ENCODE data around the gene LIFR.

LIFR gene

DNA sequence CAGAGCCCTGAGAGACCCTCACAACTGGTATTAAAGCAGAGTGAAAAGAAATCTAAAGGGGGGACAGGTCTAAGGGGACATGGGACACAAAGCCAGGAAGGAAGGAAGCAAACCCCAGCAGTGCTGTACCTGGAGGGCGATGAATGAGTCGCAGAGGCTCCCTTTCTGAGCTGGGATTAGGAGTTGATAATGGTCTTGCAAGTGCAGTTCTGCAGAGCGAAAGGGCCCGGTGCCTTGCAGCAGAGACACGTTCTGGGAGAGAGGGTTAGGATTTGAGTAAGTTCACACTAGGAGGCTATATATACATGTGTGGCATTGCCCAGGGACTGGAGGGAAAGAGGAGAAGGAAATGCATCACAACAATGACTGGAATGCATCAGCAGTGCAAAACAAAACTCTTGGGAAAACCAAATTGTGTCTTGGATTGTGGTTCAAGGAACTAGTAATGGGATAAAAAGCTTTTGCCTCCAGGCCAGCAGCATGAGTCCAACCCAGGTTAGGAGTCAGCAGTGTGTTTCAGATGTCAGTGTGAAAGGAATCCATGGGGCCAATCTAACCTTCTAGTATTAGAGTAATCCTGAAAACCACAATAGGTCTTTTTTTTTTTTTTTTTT lies 38.8 kb upstream of the LIFR start:
- TF ChIP-seq, protein P1, sequence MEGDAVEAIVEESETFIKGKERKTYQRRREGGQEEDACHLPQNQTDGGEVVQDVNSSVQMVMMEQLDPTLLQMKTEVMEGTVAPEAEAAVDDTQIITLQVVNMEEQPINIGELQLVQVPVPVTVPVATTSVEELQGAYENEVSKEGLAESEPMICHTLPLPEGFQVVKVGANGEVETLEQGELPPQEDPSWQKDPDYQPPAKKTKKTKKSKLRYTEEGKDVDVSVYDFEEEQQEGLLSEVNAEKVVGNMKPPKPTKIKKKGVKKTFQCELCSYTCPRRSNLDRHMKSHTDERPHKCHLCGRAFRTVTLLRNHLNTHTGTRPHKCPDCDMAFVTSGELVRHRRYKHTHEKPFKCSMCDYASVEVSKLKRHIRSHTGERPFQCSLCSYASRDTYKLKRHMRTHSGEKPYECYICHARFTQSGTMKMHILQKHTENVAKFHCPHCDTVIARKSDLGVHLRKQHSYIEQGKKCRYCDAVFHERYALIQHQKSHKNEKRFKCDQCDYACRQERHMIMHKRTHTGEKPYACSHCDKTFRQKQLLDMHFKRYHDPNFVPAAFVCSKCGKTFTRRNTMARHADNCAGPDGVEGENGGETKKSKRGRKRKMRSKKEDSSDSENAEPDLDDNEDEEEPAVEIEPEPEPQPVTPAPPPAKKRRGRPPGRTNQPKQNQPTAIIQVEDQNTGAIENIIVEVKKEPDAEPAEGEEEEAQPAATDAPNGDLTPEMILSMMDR (IDR thresholded peaks at IDR 0.05; ENCODE audit: low read depth, low read length), result no peak
- H3K4me3 ChIP-seq (replicated peaks in 1 of 2; ENCODE audit: low read depth in 2 of 2, low read length in 2 of 2), result no peak overlapping the region
- peak; percentile 78 to 84 for DNase-seq (ENCODE audit: low read depth in 2 of 2)

DNA sequence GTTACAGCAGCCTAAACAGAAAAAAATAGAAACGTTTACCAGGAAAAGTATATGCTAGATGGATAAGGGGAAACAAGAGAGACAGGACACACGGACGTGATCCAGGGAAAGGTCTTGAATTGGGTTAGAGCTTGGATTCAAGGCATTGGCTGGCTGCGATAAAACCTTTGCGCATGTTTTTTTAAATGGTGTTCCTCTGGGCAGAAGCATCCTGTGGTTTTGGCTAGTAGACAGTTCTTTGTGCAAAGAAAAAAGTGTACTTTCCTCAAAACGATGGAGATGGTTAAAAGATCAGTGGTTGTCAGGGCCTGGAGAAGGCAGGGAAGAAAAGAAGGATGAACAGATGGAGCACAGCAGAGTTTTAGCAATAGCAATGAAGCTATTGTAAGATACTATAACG lies 37.5 kb upstream of the LIFR start:
- TF ChIP-seq, protein P1 (IDR thresholded peaks at IDR 0.05; ENCODE audit: low read depth, low read length), result no peak
- H3K4me3 ChIP-seq (replicated peaks in 1 of 2; ENCODE audit: low read depth in 2 of 2, low read length in 2 of 2), result no peak overlapping the region
- DNase-seq (ENCODE audit: low read depth in 2 of 2), result no peak

DNA sequence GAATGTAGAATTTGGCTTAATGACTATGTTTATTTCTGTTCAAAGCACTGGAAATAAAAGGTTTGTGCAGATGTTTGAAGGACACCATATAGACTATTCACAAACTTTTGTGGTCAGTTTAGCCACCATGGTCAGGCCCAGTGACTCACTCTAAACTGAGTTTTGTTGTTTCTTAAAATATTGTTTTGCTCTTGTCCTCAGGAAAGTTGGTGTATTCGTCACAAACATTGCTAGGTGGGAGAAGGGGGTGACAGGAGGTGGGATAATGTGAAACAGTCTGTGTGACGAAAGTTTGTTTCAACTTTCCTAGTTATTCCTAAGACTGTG lies 35.0 kb upstream of the LIFR start:
- no peak overlapping the region for H3K4me3 ChIP-seq (replicated peaks in 1 of 2; ENCODE audit: low read depth in 2 of 2, low read length in 2 of 2)
- TF ChIP-seq, protein P1 (IDR thresholded peaks at IDR 0.05; ENCODE audit: low read depth, low read length), result no peak
- DNase-seq (ENCODE audit: low read depth in 2 of 2), result peak in 1 of 2 donors; percentile 34

DNA sequence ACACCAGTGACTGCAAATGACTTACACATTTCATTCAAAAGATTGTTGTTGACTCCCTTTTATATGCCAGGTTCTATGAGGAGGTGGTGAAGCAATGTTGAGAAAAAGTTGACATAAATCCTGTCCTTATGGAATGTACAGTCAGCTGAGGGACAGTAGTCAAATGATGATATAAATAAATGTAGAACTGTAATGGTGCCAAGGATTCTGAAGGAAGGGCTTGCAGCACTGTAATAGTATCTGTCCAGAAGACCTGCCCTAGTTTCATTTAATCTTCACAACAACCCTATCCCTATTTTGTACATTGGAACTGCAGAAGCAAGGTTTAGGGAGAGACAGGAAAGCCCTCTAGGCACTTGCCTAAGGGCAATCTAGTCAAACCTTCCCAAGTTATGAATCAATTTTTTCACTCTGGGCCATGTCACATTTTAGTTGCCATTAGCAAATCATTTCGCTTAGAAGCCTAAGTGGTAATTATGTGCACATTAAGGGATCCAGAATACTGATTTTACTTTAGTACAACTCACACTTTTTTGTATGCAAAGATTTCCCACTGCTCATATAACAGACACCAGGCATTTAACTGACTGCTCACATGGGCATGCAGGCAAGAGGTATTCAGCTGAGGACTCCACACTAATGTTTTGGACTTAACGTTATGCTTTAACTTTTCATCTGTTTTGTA lies 34.5 kb upstream of the LIFR start:
- TF ChIP-seq, protein P1 (IDR thresholded peaks at IDR 0.05; ENCODE audit: low read depth, low read length), result no peak
- no peak for DNase-seq (ENCODE audit: low read depth in 2 of 2)
- H3K4me3 ChIP-seq (replicated peaks in 1 of 2; ENCODE audit: low read depth in 2 of 2, low read length in 2 of 2), result no peak overlapping the region

DNA sequence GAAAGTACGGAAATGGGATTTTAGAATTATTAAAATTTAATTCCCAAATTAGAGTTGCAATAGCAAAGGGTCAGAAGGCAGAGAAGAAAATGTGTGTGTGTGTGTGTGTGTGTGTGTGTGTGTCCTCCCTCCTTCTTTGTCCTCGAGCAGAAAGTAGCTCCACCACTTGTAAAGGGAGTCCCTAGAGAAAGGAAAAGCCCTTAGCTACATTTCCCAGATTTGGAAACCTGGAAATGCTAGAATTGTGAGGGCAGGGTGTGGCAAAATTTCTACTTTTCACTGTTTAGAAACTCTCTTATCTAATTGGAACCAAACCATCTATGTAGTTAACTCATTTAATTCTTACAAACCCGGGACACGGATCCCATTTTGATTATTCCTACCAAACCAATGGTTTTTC lies 33.2 kb upstream of the LIFR start:
- no peak for DNase-seq (ENCODE audit: low read depth in 2 of 2)
- TF ChIP-seq, protein P1 (IDR thresholded peaks at IDR 0.05; ENCODE audit: low read depth, low read length), result no peak
- no peak overlapping the region for H3K4me3 ChIP-seq (replicated peaks in 1 of 2; ENCODE audit: low read depth in 2 of 2, low read length in 2 of 2)

DNA sequence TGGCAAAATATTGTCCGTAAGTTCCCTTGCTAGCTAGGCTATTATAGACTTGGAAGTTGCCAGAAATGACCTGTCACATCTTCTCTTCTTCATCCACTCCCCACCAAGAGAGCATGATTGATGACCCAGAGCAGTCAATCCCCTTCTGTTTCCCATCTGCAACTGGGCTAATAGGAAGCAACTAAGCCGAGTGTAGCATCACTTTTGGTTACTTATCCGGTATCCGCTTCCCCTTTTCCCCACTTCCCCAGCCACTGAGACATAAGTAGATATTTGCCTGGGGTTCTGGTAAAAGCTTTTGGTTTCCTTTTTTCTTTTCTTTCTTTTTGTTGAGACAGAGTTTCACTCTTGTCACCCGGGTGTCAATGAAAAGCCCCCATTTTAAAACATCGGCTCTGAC lies 29.4 kb upstream of the LIFR start:
- no peak overlapping the region for H3K4me3 ChIP-seq (replicated peaks in 1 of 2; ENCODE audit: low read depth in 2 of 2, low read length in 2 of 2)
- TF ChIP-seq, protein P1 (IDR thresholded peaks at IDR 0.05; ENCODE audit: low read depth, low read length), result no peak
- no peak for DNase-seq (ENCODE audit: low read depth in 2 of 2)

DNA sequence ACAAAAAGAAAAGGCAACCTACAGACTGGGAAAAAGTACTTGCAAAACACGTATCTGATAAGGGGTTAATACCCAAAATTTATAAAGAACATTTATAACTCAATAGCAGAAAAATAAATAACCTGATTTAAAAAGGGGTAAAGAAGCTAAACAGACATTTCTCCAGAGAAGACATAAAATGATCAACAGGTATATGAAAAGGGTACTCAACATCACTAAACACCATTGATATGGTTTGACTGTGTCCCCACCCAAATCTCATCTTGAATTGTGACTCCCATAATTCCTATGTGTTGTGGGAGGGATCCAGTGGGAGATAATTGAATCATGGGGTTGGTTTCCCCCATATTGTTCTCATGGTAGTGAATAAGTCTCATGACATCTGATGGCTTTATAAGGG lies 27.1 kb upstream of the LIFR start:
- no peak overlapping the region for H3K4me3 ChIP-seq (replicated peaks in 1 of 2; ENCODE audit: low read depth in 2 of 2, low read length in 2 of 2)
- DNase-seq (ENCODE audit: low read depth in 2 of 2), result no peak
- TF ChIP-seq, protein P1 (IDR thresholded peaks at IDR 0.05; ENCODE audit: low read depth, low read length), result no peak

Measured in cardiac fibroblast (primary cell).